ENCODE results near the gene NHSL1.

Gene NHSL1

DNA sequence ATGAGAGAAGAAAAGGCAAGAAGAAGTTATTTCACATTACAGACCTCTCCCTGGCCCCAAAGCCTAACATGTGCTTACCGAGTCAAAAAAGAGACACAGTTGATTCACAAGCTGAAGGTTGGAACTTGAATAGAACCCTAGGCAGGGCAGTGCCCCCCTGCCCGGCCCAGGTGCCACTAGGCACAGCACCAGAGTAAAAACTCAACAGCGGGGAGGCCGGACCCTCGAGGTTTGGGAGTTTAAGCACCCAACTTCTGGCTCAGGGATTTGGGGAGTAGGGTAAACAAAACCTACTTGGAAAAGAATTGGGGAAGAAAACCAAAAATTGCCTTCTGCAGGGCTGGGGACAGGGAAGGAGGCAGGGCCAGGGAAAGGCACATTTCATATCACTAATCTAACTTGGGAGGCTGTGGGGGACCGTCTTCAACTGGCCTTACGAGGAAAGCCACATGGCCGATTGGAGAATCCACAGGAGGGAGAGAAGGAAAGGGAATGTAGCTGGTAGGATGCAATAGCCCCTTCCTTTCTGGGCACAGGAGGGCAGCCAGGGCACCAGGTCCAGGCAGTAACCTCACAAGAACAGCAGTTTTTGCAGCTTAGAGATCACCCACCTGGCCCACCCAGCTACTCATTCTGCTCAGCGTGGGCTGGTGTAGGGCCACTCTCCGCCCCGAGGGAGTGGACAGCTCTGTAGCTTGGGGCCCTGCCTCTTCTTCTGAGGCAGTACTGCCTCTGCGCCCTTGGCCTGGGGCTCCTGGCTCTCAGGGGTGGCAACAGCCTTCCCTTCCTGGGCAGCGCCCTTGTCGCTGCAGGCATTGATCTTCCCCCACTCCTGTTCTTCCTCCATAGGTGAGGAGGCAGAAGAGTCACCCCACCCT is 97.1 kb downstream of the NHSL1 start:
- no peak for DNase-seq

DNA sequence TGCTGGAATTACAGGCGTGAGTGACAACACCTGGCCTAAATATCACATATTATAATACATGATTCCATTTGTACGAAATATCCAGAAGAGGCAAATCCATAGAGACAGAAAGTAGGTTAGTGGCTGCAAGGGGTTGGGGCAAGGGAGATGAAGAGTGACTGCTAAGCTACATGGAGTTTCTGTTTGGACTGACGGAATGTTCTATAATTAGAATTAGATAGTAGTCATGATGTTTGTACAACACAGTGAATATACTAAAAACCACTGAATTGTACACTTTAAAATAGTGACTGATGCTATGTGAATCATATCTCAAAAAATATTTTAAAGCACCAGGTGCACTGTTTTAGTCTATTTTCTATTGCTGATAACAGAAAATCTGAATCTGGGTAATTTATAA is 99.0 kb downstream of the NHSL1 start:
- no peak for DNase-seq

DNA sequence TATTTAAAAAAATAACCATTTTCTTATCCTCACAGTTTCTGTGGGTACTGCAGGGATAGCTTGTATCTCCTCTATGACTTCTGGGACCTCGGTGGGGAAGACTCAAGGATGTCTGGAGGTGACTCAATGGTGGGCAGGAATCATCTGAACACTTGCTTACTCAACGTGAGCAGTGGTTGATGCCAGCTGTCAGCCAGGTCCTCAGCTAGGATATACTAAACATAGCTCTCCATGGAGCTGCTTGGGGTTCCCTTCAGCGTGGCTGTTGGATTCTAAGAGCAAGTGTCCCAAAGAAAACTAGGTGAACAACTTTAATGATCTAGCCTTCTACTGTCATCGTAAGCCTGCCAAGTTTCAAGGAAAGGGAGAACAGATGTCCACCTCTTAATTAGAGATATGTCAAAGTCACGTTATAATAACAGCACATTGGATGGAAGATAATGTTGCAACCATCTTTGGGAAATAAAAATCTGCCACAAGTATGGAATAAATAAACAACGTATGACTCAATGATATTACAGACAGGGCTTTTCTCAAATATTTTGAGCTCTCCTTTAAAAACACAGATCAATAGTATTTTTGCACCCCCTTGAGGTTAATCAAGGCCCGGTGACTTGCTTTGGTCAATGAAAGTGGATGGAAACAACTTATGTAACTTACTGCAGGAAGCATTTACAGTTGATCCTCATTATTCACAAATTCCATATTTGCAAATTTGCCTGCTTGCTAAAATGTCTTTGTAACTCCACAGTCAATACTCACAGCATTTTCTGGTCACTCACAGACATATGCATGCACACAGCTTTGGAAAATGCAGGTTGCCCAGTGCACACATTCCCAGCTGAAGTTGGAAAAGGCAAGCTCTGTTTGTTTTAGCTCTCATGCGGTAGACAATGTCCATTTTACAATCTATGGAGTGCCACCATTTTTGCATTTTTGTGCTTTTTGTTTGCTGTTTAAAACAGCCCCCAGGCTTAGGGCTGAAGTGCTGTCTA is 101.9 kb downstream of the NHSL1 start:
- DNase-seq: no peak

DNA sequence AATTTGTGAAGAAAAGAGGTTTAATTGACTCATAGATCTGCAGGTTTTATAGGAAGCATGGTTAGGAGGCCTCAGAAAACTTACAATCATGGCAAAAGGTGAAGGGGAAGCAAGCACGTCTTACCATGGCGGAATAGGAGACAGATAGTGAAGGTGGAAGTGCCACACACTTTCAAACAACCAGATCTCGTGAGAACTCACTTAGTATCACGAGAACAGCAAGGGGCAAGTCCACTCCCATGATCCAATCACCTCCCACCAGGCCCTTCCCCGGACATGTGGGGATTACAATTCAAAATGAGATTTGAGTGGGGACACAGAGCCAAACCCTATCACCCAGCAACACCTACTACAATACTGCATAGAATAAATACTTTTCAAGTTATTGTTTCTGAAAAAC is 102.6 kb downstream of the NHSL1 start:
- no peak for DNase-seq

DNA sequence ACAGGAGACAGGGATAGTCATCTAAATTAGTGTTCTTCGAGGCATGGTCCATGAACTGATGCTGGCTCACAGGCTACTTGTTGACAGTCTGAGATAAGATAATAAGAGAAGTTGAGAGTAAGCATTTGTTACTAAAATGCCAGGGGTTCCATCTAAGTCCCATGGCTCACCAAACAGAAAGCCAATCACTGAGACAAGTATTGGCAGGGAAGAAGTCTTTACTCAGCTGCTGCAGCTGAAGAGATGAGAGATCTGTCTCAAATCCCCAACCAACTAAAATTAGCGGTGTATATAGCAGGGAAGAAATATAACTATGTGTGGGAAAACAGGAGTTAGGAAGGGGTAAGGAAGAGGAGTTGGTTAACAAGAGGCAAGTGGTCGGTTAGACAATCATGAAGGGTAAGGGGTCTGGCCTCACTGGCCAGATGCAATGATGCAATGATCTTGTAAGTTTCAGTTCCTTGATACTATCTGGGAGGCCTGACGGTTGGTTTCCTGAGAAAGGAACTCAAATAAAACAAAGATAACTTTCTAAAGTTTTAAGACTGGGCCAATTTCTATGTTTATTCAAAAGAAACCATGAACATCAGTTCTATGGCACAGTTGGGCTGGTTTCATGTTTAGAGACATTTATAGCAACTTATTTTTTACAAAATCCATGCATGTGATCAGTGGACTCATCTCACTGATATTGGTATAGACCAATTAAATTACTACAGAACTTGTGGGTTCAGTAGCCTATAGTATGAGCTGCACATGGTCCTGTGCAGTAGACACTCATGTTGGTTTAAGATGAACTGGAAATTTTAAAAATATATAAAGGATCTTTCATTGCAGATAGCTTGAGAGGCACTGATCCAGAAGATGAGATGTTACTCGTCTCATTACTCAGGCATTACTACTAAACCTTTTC is 105.2 kb downstream of the NHSL1 start:
- DNase-seq: peak; percentile 13 to 51 (median 22)

DNA sequence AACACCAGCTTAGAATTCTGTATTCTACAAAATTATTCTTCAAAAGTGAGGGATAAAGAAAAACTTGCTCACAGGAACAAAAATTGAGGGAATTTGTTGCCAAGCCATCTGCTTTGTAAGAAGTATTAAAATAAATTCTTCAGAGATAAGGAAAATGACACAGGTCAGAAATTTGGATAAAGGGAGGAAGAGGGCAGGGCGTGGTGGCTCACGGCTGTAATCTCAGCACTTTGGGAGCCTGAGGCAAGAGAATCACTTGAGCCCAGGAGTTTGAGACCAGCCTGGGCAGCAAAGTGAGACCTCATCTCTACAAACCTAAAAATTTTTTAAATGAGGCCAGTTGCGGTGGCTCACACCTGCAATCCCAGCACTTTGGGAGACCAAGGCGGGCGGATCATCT is 109.7 kb downstream of the NHSL1 start:
- DNase-seq: no peak

DNA sequence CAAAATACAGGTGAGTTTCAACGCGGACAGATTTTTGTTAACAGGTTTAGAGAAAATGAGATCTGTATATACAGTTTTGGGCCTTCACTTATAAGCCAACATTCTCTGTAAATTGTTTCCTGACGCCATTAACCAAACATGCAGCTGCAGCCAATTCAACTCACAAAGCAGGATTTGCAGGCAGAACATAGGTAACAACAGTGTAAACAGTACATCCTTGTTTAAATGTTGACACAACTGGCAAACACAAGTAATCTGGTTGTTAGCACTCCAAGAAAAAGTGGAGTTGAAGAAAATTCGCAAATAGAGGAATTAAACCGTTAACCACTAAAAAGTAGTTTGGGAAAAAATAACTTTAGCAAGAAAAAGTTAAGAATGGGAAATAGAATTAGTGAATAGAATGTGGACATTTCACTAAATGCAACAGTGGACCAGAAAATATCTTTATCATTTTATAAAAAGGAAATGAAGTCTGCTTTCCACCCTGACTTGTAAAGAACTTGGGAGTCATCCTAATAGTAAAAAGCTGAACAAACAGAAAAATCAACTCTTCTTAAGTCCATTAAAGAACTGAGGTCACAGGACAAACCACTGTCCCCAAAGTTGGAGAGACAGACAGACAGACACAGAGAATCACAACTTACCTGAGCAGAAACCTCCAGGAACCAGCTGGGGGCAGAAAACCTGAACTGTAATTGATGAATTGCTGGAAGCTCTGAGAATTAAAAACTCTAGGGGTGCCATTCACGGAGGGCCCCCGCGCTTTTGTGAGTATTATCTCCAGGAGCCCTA is 111.5 kb downstream of the NHSL1 start:
- no peak for DNase-seq

DNA sequence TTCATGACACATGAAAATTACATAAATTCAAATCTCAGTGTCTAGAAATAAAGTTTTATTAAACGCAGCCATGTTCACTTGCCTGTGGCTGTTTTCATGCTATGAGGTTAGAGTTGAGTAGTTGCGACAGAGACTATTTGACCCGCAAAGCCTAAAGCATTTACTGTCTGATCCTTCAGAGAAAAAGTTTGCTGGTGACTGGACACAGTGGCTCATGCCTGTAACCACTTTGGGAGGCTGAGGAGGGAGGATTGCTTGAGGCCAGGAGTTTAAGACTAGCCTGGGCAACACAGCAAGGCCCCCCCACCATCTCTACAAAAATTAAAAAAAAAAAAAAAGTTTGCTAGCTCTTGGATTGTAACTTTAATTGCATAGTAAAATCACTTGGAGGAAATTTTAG is 112.4 kb downstream of the NHSL1 start:
- DNase-seq: no peak

DNA sequence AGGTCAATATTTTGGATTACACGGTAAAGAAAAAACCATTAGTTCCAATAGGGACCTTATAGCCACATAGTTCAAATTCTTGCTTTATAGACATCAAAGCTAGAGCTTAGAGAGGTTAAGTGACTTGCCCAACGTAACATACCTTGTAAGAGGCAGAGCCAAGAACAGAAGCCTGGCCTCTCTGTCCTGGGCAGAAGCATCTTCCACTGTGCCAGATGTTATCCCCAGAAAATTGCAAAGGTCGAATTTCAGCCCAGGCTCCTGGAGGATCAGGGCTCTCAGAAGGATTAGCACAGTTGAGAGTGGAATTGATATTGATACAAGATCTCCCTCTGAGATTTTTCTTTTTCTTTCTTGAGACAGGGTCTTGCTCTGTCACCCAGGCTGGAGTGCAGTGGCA is 115.5 kb downstream of the NHSL1 start:
- DNase-seq: no peak

DNA sequence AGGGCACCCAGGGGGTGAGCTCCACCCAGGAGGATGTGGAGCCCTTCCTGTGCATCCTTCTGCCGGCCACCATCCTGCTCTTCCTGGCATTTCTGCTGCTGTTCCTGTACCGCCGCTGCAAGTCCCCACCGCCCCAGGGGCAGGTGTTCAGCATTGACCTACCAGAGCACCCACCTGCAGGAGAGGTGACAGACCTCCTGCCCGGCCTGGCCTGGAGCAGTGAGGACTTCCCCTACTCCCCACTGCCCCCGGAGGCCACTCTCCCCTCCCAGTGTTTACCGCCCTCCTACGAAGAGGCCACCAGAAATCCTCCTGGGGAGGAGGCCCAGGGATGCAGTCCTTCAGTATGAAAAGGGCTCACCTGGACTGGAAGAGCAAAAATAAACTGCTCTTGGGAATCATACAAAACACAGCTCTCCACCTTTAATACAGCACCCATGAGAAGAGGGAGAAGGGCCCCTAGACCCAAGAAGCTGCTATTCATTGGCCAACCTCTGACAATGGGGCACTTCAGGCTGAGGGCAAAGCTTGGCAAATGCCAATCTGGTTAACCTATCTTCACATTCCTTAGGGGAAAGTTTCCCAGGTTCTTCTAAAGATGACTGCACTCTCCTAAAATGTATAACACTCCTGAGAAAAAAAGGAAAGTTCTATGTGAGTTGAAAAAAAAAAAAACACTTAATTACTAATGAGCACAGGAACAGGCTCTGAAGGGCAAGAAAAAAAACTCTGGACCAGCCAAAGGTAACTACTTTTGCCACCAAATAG is 116.6 kb downstream of the NHSL1 start:
- no peak for DNase-seq

DNA sequence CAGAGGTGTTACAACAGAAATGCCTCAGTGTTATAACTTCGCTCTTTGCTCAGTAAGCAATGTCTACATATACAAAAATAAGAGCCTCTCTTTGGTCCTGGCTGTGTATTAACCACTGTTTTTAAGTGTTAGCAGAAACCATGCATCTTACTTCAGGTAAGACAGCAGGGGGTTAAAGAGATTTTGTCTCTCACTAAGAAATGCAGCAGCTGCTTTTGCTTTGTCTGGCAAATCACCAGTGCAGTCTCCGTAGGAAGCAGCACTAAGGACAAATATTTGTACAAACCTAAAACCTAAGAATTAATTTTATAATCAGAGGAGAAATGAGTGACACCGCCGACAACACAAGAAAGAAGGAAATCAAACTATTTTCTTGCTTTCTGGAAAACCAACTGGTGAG is 120.8 kb downstream of the NHSL1 start:
- no peak for DNase-seq

DNA sequence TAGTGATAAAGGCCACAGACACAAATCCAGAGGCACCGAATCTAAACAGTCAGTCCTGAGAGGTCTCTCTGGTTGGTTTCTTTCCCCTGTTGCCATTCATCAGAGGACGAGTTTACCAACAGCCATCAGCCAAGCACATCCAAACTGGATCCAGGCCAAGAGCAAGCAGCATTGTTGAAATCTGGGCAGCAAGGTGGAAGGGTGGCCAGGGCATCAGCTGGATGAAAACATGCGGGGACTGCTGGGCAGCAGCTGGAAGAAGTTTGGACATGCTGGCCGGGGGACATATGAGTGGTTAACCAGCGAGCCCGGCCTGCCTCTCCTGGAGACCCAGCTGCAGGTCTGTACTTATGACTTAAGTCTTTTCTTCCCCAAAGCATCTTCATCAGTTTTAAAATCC is 121.5 kb downstream of the NHSL1 start, which contains the start of gene SMIM28:
Gene SMIM28, plus strand, starts transcription at position 62 of the 400 bp plus-strand sequence. Its CDS starts 168 bp downstream, at position 230.
- no peak for DNase-seq

DNA sequence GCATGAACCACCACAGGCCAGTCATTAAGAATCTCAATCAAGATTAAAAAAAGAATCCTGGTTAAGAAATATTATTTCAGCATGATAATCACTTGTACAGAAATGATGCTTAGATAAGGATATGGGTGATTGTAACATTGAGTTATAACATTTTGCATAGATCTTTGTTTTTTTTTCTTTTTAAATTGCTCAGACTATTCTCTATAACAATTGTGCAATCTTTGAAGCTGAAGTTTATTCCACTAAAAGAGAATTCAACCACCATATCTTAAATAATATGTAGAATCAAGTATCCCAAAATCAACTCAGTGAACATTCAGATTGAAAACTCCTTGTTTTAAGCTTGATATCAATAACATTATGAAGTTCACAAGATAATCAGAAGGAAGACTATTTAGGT is 122.3 kb downstream of the NHSL1 start:
- no peak for DNase-seq

DNA sequence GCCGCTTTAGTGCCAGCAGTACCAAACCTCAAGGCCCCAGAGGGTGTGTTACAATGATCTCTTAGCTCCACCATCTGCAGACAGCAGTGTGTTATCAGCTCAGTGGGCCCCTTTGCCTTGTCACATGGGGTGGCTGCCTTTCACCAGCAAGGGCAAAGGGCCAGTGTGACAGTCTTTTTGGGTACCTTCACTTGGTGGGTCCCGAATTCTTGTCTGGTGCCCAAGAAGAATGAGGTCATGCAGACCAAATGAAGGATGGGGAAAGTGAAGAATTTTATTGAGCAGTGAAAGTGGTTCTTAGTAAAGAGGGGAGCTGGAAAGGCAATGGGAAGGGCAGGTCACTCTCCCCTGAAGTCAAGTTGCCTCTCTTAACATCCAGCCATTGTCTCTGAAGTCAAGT is 124.5 kb downstream of the NHSL1 start:
- no peak for DNase-seq

DNA sequence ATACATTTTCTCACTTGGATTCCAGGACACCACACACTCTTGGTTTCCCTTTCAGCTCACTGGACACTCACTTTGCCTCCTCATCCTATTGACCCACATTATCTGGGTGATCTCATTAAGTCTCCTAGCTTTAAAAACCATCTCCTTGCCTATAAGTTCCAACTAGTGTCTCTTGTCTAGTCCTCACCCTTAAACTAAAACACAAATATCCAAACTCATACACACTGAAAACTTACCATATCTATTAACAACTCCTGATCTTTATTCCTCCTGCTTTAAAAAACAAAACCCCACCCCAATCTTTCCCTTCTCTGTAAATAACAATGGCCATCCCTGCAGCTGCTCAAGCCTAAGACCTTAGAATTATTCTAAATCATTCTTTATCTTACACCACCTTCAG is 125.1 kb downstream of the NHSL1 start:
- DNase-seq: no peak

DNA sequence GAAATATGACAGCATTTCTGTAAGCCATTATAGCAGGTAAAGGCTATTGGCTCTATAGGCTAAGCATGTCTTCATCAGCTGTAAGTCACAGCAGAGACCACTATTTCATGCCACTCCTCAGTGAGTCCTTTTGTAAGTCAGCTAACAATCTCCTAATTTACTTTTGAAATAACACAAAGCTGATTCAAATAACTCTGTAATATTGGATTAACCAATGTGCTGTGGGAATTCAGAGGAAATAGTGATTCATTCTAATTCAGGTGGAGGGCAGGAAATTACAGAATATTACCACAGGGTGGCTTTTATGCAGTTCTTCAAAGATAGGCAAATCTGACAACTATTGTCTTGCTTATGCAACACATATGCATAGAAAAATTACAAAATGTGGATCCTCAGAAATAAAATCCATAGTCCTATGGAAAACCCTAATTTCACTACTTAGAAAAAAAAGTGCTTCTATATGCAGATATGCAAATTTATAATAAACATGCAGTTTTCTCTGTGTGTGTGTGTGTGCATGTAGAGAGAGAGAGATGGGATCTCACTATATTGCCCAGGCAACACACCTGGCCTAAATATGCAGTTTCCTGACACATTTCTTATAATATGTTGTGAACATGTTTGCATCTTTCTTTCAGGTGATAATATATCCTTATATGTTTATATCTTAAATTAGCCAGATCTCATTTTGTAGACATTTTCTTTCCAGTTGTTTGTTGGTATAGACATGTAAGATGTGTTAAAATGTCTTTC is 126.4 kb downstream of the NHSL1 start:
- peak in 1 of 4 experiments; percentile 2 for DNase-seq

All from suppressor macrophage (primary cell).